ENCODE measurements around the gene PLEK.

- no peak for TF ChIP-seq POLR2A (IDR thresholded peaks at IDR 0.05)
- TF ChIP-seq, protein P1, sequence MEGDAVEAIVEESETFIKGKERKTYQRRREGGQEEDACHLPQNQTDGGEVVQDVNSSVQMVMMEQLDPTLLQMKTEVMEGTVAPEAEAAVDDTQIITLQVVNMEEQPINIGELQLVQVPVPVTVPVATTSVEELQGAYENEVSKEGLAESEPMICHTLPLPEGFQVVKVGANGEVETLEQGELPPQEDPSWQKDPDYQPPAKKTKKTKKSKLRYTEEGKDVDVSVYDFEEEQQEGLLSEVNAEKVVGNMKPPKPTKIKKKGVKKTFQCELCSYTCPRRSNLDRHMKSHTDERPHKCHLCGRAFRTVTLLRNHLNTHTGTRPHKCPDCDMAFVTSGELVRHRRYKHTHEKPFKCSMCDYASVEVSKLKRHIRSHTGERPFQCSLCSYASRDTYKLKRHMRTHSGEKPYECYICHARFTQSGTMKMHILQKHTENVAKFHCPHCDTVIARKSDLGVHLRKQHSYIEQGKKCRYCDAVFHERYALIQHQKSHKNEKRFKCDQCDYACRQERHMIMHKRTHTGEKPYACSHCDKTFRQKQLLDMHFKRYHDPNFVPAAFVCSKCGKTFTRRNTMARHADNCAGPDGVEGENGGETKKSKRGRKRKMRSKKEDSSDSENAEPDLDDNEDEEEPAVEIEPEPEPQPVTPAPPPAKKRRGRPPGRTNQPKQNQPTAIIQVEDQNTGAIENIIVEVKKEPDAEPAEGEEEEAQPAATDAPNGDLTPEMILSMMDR (IDR thresholded peaks at IDR 0.05): no peak
These were observed 22.6 kb downstream of the PLEK start for GRCh38 chr2:68387408-68388350.

Data from uterus (tissue), 2 donors.